ENCODE measurements around the gene MPRIP.
A peak's percentile ranks its signal among the peaks of the same experiment; 100 is the strongest.
"Not testable (repeated sequence)": the region's sequence is repeated elsewhere in the genome, so short reads cannot be mapped to it uniquely, and the experiment has no call there.

Gene MPRIP, protein sequence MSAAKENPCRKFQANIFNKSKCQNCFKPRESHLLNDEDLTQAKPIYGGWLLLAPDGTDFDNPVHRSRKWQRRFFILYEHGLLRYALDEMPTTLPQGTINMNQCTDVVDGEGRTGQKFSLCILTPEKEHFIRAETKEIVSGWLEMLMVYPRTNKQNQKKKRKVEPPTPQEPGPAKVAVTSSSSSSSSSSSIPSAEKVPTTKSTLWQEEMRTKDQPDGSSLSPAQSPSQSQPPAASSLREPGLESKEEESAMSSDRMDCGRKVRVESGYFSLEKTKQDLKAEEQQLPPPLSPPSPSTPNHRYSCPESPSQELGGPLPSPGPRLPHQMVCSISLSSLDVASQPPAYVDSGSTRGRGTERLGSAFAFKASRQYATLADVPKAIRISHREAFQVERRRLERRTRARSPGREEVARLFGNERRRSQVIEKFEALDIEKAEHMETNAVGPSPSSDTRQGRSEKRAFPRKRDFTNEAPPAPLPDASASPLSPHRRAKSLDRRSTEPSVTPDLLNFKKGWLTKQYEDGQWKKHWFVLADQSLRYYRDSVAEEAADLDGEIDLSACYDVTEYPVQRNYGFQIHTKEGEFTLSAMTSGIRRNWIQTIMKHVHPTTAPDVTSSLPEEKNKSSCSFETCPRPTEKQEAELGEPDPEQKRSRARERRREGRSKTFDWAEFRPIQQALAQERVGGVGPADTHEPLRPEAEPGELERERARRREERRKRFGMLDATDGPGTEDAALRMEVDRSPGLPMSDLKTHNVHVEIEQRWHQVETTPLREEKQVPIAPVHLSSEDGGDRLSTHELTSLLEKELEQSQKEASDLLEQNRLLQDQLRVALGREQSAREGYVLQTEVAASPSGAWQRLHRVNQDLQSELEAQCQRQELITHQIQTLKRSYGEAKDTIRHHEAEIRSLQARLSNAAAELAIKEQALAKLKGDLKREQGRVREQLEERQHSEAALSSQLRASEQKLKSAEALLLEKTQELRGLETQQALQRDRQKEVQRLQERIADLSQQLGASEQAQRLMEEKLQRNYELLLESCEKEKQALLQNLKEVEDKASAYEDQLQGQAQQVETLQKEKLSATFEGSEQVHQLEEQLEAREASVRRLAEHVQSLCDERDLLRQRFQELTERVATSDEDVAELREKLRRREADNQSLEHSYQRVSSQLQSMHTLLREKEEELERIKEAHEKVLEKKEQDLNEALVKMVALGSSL (N-terminal part only)

DNA sequence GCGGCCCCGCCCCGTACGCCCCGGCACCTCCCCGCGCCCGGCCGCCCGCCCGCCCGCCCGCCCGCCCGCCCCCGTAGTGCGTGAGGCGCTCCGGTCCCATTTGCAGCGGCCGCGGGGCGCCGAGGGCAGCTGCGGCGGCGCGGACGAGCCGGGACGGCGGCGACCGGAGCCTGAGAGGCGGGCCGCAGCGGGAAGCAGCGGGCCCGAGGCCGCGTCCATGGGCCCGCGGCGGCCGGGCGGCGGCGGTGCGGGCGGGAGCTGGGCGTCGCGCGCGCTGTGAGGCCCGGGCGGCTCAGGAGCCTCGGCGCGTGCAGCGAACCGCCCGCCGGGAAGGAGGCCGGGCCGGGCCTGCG lies at the start of gene MPRIP:
Gene MPRIP, plus strand, starts transcription at position 74 of the 353 bp plus-strand sequence. CDS start 392 bp downstream, outside the sequence.
- peak within 1 kb of the TSS; percentile 83 for H3K27ac Mint-ChIP-seq
- no peaks in the 10 kb centered on the region for H3K9me3 Mint-ChIP-seq
- peak within 1 kb of the TSS; percentile 97 for H3K4me3 Mint-ChIP-seq
- H3K27me3 Mint-ChIP-seq: no peaks in the 10 kb centered on the region
- peaks cover 3% of the 10 kb centered on the region for H3K36me3 Mint-ChIP-seq (ENCODE audit: low read depth)
- H3K4me1 Mint-ChIP-seq (ENCODE audit: low read depth): peaks cover 50% of the 10 kb centered on the region

GRCh38 chr17:16994631-16995030 lies 47.6 kb upstream of the MPRIP start:
- Mint-ChIP-seq H3K4me3 (no peak overlapping the region), H3K4me1 (ENCODE audit: low read depth) (peaks cover 17% of the 10 kb centered on the region), H3K27ac (no peak overlapping the region), H3K27me3 (no peaks in the 10 kb centered on the region), H3K36me3 (ENCODE audit: low read depth) (no peaks in the 10 kb centered on the region), H3K9me3 (no peaks in the 10 kb centered on the region)

GRCh38 chr17:16995930-16996329 lies 46.3 kb upstream of the MPRIP start:
- Mint-ChIP-seq H3K36me3 (ENCODE audit: low read depth) (no peaks in the 10 kb centered on the region), H3K4me1 (ENCODE audit: low read depth) (peaks cover 5% of the 10 kb centered on the region), H3K9me3 (no peaks in the 10 kb centered on the region), H3K4me3 (no peak overlapping the region), H3K27ac (no peak overlapping the region), H3K27me3 (no peaks in the 10 kb centered on the region)

DNA sequence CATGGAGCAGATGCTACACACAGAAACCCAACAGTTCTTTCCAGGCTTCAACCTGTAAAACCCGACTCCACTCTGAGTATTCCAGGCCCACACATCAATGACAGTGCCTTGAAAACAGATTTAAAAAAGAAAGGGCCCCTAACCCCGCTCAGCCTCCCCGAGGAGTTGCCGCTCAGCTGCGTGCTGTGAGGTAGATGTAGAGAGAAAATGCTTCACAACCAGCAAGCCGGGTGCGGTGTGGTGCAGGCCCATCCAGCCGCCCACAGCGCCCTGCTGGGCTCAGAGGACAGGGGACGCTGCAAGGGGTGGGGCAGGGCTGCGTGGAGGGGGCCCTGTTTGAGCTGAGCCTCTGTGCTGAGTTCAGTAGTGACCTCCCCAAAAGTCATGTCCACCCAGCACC lies 45.5 kb upstream of the MPRIP start:
- H3K27ac Mint-ChIP-seq; H3K4me1 Mint-ChIP-seq (ENCODE audit: low read depth); H3K27me3 Mint-ChIP-seq; H3K9me3 Mint-ChIP-seq; H3K4me3 Mint-ChIP-seq; H3K36me3 Mint-ChIP-seq (ENCODE audit: low read depth): not testable (repeated sequence)

DNA sequence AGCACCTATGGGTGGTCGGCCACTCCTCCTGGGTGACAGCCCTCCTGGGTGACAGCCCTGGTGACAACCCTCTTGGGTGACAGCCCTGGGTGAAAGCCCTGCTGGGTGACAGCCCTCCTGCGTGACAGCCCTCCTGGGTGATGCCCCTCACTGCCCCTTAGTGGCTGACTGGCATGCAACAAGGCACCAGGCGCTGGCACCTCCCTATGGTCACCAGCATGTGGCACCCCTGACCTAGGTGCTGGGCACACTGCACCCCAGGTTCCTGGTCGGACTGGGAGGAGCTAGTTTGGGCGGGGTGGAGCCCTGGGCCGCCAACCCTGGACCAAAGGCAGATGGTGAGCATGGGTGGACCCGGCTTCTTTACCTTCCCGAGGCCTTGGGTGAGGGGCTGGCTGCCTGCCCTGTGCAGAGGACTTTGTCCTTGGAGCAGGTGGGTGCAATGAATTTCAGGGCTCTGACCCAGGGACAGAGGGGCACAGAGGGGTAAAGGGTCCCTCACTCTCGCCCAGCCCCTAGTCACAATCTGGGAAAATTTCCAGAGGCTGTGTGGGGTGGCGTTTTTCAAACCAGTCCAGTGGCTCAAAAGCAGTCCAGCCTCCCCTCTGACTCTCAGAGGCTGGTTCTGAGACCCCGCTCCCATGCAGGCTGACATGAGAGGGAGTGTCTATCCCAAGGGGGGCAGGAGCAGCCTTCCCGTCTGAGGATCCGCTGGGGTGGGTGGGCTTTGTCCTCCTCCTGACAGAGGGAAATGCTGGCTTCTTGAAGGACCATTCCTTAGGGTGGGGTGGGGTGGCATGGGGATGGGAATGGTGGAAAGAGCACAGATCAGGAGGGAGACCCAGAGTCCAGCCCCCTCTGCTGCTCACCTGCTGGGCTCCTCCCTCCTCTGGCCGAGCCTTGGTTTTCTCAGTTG lies 44.5 kb upstream of the MPRIP start:
- Mint-ChIP-seq H3K27me3 (no peaks in the 10 kb centered on the region), H3K4me3 (no peak overlapping the region), H3K27ac (no peak overlapping the region), H3K9me3 (no peaks in the 10 kb centered on the region), H3K4me1 (ENCODE audit: low read depth) (no peaks in the 10 kb centered on the region), H3K36me3 (ENCODE audit: low read depth) (no peaks in the 10 kb centered on the region)

DNA sequence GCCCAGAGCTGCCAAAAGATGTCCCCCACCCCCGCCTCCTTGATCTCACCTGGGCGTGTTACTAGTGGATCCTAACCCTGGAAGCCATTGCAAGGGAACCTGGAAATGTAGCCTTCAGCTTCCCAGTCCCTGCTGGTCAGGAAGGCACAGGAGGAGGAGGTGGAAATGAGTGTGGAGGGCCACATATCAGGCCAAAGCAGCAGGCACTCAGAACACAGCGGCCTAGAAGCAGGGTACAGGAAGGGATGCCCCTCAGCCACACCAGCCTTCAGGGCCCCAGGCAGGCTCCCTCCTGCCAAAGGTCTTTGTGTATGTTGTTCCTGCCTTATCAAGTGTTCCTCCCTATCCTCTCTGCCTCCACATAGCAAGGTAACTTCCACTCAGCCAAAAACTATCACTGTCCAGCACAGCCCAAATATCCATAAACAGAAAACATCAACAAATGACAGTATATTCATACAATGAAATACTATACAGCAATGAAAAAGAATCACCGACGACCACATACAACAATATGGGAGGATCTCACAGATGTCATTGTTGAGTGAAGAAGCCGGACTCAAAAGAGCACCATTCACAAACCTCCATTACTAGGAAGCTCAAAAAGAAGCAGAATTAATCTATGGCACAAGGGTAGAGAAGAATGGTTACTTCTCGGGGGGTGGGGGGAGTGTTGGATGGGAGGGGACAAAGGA lies 42.2 kb upstream of the MPRIP start:
- no peaks in the 10 kb centered on the region for H3K27me3 Mint-ChIP-seq
- no peak overlapping the region for H3K27ac Mint-ChIP-seq
- no peaks in the 10 kb centered on the region for H3K36me3 Mint-ChIP-seq (ENCODE audit: low read depth)
- H3K4me1 Mint-ChIP-seq (ENCODE audit: low read depth): no peaks in the 10 kb centered on the region
- H3K9me3 Mint-ChIP-seq: no peaks in the 10 kb centered on the region
- H3K4me3 Mint-ChIP-seq: no peak overlapping the region

DNA sequence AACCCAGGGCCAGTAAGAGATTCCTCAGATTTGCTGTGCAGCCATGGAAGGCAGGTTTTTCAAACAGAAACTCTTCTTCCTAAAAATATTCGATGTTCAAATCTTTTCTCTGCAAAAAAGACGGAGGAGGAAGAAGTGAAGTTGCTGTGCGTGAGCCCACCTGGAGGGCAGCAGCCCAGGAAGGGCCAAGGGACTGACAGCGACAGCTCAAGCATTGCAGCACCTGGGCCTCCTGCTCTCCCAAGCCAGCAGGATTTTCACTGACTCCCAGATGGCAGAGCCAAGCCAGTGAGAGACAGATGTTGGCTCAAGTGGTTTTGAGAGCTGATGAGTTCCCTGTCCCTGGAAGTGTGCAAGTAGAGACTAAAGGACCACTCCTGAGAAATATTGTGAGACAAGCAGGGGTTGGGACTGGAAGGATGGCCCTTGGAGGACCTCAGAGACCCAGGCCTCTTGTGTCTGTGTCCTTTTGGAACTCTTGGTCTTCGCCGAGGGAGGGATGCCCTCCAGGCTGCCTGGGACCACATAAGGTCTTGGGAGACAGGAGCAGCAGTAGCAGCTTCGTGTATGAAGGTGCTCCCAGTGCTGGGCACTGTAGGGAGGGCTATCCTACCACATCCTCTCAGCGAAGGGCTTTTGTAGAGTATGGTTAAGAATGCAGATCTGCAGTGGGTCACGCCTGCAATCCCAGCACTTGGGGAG lies 41.0 kb upstream of the MPRIP start:
- Mint-ChIP-seq H3K9me3 (no peaks in the 10 kb centered on the region), H3K27ac (no peak overlapping the region), H3K27me3 (no peaks in the 10 kb centered on the region), H3K4me3 (no peak overlapping the region), H3K4me1 (ENCODE audit: low read depth) (no peaks in the 10 kb centered on the region), H3K36me3 (ENCODE audit: low read depth) (no peaks in the 10 kb centered on the region)

GRCh38 chr17:17001874-17002520 lies 40.3 kb upstream of the MPRIP start:
- H3K36me3 Mint-ChIP-seq (ENCODE audit: low read depth): no peaks in the 10 kb centered on the region
- H3K27me3 Mint-ChIP-seq: no peaks in the 10 kb centered on the region
- no peak overlapping the region for H3K27ac Mint-ChIP-seq
- H3K4me1 Mint-ChIP-seq (ENCODE audit: low read depth): no peaks in the 10 kb centered on the region
- no peaks in the 10 kb centered on the region for H3K9me3 Mint-ChIP-seq
- H3K4me3 Mint-ChIP-seq: no peak overlapping the region

- not testable (repeated sequence) for H3K27me3 Mint-ChIP-seq; H3K4me3 Mint-ChIP-seq; H3K36me3 Mint-ChIP-seq (ENCODE audit: low read depth); H3K9me3 Mint-ChIP-seq; H3K27ac Mint-ChIP-seq; H3K4me1 Mint-ChIP-seq (ENCODE audit: low read depth)
Measured at GRCh38 chr17:17002731-17003715, 39.2 kb upstream of the MPRIP start.

- H3K36me3 Mint-ChIP-seq (ENCODE audit: low read depth): no peaks in the 10 kb centered on the region
- H3K27me3 Mint-ChIP-seq: no peaks in the 10 kb centered on the region
- no peaks in the 10 kb centered on the region for H3K4me1 Mint-ChIP-seq (ENCODE audit: low read depth)
- H3K4me3 Mint-ChIP-seq: no peak overlapping the region
- H3K9me3 Mint-ChIP-seq: no peaks in the 10 kb centered on the region
- no peak overlapping the region for H3K27ac Mint-ChIP-seq
Measured at GRCh38 chr17:17004251-17004996, 37.8 kb upstream of the MPRIP start.

GRCh38 chr17:17004997-17005614 lies 37.2 kb upstream of the MPRIP start:
- not testable (repeated sequence) for H3K4me3 Mint-ChIP-seq; H3K27me3 Mint-ChIP-seq; H3K9me3 Mint-ChIP-seq; H3K27ac Mint-ChIP-seq; H3K4me1 Mint-ChIP-seq (ENCODE audit: low read depth); H3K36me3 Mint-ChIP-seq (ENCODE audit: low read depth)
